ENCODE results near the gene TUNAR.

GRCh38 chr14:95857275-95857674 is 19.4 kb upstream of the TUNAR start:
- TF ChIP-seq POLR2A (IDR thresholded peaks at IDR 0.05; ENCODE audit: low read depth) (no peak), CTCF (IDR thresholded peaks at IDR 0.05) (no peak), POLR2AphosphoS5 (IDR thresholded peaks at IDR 0.05) (no peak)

All from esophagus muscularis mucosa (tissue), 3 donors.